ENCODE measurements around the gene SCP2.

SCP2 gene

DNA sequence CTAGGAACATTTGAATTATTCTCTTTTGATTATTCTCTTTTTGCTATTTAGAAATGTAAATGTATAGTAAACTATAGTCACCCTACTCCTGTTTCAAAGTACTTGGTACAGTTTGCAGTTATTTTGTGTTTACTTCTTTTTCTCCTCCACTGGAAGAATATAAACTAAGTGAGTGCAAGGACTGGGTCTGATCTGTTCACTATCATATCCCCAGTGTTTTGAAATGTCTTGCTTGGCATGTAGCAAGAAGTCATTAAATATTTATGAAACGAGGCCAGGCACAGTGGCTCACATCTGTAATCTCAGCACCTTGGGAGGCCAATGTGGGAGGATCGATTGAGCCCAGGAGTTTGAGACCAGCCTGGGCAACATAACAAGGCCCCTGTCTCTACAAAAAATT, 99.2 kb downstream of the SCP2 start:
- DNase-seq (ENCODE audit: extremely low read depth in 1 of 2, low read depth in 1 of 2), result no peak

DNA sequence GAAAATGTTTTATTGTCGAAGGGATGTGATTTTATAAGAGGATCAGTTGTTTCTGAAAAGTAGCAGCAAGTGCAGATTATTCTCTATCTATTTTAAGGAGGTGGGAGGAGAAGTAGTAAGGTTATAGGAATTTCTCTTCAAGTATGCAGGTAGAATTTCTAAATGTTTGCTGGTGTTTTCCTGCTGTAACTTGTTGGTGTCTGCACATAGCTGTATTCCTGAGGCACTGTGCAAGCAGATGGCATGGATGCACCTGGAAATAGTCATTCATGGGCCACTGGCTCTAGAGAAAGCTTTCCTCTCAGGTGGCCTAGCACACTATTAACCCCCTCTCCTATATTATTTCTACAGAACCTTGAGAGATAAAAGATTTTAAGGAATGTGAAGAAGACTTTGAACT, 104.7 kb downstream of the SCP2 start:
- DNase-seq (ENCODE audit: extremely low read depth in 1 of 2, low read depth in 1 of 2), result no peak

DNA sequence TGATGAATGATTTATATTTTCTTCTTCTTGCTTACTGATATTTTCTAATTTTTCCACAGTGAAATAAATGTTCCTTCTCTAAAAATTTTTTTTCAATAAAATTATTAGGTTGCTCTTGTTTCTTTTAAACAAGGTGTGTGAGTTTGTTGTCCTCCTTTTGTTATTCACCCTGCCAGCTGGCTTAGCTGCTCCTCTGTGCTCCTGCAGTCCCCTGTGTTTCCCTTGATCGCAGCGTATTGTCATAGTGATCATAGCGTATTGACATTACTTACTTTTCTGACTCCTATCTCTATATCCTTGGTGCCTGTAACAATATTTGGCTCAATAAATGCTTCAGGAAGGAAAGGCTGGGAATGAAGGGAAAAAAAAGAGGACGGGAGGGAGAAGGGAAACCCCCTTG, 110.1 kb downstream of the SCP2 start:
- no peak for DNase-seq (ENCODE audit: extremely low read depth in 1 of 2, low read depth in 1 of 2)

DNA sequence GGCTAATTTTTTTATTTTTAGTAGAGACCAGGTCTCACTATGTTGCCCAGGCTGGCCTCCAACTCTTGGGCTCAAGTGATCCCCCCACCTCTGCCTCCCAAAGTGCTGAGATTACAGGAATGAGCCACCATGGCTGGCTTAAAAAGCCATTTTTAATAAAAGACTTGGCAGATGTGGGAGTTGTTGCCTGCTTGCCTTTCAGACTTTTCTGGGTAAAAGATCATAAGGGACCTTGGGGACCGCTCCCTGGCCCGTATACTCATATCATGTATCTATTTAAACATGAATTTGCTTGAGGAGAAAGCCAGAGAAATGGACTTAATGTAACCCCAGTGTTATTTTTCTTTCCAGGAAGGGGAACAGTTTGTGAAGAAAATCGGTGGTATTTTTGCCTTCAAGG, 111.5 kb downstream of the SCP2 start:
- no peak for DNase-seq (ENCODE audit: extremely low read depth in 1 of 2, low read depth in 1 of 2)

DNA sequence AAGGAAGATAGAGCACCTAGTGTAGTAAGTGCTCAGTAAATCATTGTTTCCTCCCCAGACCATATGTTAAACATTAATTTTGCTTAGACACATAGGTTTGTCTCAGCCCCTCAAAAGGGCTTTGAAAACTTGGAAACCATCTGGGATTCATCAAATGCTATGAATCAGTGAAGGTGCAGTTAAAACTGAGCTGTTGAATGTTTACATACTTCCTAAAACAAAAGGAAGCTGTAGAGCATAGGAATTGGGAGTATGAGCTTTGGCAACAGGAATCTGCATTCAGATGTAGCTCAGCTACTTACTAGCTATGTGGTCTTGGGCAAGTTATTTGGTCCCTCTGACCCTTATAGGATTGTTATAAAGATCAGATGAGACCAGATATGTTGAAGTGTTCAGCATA, 116.2 kb downstream of the SCP2 start:
- DNase-seq (ENCODE audit: extremely low read depth in 1 of 2, low read depth in 1 of 2), result no peak

DNA sequence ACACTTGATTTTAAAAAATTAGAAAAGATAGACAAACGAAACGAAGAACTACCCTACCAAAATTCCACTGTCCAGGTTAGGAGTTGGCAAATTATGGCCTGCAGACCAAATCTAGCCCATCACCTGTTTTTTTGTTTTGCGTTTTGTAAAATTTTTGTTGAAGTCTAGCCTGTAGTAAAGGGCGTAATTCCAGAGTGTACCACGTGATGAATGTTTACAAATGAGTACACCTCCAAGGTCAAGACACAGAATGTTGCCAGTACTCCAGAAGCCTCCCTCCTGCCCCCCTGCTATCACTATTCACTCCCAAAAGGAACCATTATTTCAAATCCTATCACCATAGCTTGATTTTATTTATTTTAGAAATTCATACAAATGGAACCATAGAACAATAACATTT, 117.8 kb downstream of the SCP2 start:
- no peak for DNase-seq (ENCODE audit: extremely low read depth in 1 of 2, low read depth in 1 of 2)

DNA sequence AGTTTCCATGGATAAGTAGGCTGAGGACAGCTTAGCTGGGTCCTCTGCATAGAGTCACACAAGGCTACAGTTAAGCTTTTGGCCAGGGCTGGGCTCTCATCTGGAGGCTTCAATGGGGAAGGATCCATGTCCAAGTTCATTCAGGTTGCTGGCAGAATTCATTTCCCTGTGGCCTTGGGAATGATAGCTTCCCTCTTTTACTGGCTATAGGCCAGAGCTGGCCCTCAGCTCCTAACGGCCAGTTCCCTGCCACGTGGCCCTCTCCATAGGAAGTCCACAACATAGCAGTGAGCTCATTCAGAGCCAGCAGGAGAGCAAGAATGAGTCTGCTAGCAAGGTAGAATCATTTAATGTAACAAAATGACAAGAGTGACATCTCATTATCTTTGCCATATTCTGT, 119.9 kb downstream of the SCP2 start:
- DNase-seq (ENCODE audit: extremely low read depth in 1 of 2, low read depth in 1 of 2), result no peak

DNA sequence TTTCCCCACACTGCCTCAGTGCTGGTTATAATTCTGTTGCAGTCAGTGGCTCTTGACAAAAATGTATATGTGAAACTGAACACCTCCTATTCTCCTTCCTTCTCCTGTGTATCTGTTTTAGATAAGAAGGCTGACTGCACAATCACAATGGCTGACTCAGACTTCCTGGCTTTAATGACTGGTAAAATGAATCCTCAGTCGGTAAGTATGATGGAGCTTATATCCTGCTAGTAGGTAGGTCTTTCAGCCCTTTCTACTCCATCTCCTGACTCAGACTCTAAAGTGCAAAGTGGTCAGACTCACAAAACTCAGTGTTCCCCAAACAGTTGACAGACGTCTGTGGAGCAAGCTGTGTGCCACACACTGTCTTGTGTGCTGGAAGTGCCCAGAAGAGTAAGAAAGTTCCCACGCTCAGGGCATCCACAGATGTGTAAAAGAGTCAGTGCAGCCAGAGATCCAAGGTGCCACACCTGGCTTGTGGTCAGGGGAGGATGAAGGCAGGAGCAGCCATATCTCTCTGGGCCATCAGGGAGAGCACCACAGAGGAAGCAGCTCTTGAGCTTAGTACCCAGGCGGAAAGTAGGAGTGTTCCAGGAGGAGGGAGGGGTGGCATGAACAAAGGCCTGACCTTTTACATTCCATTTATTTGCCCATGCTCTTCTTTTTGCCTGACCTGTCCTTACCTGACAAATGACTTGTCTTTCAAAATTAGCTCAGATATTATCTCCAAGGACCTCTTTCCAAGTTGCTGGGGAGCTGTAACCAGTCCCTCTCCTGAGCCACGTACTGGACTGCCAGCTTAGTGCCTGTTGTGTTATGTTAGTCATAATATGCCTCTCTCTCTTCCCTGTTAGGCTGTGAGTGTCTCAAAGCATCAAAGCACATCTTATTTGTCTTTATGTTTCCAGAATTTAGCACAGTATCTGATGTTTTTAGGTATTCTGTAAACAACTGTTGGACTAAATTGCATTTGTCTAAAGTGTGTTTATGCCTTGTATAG, 121.0 kb downstream of the SCP2 start:
- no peak for DNase-seq (ENCODE audit: extremely low read depth in 1 of 2, low read depth in 1 of 2)

DNA sequence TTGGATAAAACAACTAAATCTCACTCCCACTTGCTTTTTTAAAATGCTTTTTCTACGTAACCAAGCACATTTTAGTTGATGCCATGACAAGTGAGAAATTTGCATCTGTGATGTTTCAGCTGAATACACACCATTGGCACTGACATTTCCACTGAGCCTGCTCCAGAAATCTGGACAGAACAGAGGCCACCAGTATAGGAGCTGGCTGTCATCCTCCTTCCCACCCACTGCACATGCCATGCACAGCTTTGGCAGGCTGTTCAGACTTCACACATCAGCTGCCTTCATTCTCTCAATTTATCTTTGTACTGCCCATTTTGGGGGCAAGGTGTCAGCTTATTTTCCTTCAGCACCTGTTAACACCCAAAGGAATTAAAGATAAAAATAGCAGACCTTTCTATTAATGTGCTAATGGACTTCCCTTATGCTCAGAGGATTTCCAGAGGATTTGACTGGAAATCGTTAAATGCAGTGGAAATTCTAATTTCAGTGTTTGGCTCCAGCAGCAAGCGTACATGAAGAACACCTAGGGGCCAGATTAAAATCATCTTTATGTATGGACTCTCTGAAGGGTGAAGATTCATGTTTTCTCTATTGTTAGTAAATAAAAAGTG, 122.0 kb downstream of the SCP2 start:
- DNase-seq (ENCODE audit: extremely low read depth in 1 of 2, low read depth in 1 of 2), result no peak

DNA sequence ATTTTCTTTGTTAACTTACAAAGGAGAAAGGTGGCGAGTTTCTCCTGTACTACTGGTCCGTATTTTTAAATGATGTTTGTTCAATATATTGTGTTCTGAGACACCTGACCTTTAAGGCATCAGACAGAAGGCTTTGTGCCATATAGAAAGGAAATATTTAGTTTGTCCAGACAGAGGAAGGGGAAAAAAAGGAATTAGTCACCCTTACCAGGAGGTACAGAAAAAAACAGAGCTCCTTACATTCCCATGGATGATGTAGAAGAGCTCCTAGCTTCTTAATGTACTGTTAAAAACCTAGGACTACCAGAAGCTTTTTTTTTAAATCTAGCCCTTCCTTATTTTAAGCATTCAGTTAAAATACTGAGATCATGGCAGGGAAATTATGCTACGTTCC, 122.5 kb downstream of the SCP2 start:
- DNase-seq (ENCODE audit: extremely low read depth in 1 of 2, low read depth in 1 of 2), result no peak

DNA sequence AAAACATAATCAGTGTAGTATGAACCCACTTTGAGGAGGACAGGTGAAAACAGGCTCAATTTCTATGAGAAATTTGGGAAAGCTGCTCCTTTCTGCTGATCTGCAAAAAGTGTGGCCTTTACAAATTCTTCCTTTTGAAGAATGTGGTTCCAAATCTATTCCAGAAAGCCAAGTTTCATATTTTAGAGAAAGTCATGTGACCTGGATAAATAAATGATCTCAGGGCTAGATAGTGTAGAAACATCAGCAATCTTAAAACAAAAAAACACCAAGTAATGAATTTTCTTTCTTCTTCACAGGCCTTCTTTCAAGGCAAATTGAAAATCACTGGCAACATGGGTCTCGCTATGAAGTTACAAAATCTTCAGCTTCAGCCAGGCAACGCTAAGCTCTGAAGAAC, 123.2 kb downstream of the SCP2 start:
- DNase-seq (ENCODE audit: extremely low read depth in 1 of 2, low read depth in 1 of 2), result no peak

DNA sequence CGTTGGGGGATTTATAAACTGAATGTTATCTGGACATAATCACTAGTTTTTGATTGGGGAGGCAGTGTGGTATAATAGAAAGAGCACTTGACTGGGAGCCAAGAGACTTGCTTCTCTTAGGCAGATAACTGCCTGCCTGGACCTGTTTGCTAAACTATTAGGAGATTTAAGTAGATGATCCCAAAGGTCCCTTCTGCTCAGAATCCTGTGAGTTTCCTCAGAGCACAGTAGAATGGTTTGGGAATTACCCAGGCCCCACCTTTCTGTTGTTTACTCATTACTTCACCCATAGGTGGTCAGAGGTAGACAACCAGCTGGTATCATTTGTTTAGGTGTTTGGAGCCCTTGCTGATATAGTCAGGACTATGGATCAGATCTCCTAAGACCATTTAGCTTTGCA, 124.6 kb downstream of the SCP2 start:
- DNase-seq (ENCODE audit: extremely low read depth in 1 of 2, low read depth in 1 of 2), result no peak

DNA sequence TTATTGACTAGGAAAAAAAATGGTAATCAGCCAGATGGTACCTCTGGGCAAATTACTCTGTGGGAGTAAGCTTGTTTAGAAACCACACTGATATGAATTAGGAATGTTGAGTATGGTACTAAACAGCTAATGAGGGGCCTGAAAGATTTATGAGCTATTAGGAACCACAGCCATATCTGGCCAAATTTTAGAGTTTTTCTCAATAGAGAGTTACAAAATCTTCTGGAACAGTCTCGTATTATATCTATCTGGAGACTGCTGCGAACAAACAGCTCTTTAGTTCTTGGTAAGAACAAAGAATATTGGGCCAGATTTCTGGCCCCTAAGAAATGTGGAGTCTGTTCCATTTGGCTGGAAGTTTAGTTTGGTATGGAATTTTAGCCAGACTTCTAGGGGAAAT, 130.1 kb downstream of the SCP2 start:
- no peak for DNase-seq (ENCODE audit: extremely low read depth in 1 of 2, low read depth in 1 of 2)

DNA sequence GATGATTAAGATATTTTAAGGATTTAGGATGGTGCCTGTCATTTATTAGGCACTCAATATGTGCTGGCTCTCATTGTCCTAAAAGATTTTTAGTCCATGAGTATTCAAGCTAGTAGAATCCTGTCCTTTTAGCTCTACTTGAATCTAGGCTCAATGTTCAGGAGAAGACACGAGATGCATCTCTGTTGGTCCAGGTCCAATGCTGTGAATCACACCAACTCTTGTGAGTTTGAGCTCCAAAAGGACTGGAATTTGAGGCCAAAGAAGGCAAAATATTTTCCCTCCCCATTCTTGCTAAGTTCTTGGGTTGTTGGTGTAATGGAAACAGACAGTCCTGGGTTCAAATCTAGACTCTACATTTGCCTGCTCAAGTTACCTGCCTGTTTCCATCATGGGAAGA, 133.5 kb downstream of the SCP2 start:
- no peak for DNase-seq (ENCODE audit: extremely low read depth in 1 of 2, low read depth in 1 of 2)

DNA sequence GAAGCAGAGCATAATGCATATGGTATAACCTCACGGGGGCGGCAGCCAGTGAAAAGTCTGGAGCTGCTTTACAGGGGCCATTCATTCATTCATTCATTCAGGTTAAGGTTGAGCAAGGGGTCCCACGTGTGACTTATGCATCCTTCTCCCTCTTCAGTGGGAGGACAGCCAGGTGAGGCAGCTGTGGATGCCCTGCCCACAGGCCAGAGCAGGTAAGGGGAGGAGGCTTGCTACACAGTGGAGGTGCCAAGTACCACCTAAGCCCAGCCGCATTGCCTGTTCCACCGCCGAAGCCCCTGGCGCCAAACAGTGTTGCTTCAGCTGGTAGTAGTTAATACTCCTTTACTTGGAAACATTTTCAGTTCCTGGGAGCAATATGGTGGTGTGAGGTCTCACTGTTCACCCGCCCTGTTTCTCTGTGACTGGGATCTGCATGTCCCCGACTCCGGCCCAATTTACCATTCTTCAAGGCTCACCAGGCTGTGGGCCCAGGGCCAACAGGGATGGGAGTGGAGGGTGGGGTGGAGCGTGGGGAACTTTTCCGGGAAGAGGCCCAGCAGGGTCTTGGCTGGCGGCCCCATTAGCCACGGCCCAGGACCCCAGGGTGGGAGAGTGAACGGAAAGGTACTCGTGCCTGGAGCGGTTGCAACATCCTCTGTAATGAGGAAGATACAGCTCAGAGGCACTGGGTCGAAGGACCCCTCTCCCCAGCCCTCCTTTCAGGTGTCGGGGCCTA, 134.2 kb downstream of the SCP2 start:
- no peak for DNase-seq (ENCODE audit: extremely low read depth in 1 of 2, low read depth in 1 of 2)

DNA sequence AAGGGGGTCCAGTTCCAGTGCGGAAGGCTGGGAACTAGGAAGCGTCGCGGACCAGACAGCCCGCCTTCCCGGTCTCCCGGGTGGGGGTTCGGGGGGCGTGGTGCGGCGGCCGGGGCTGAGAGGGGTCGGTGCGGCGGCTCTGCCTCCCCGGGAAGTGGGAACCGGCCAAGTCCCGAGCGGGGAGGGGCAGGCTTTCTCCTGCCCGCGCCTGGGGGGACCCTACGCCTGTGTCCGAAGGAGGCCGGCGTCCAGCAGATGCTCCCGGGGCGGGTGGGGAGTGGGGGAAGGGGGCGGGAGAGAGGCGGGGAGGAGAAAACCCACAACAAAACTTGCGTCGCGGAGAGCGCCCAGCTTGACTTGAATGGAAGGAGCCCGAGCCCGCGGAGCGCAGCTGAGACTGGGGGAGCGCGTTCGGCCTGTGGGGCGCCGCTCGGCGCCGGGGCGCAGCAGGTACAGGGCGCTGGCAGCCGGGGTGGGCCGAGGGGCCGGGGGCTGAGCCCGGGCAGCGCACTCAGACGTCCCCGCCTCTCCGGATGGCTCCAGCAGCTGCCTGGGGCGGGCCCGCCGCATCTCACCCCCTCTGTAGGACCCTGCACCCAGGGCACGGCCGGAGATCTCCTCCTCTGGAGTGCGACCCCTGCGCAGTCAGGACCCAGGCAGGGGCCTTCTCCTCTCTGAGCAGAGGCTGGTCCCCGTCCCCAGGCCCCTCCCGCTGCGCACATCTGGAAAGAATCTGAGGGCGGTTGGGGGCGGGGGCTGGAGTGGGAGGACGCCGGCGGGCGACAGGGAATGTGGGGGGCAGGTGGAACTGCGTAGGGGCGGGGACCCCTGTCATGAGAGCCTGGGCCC, 135.0 kb downstream of the SCP2 start, which contains the start of gene PODN:
Gene PODN (plus strand): TSS at position 355 of the 849 bp plus-strand sequence. CDS start 7,643 bp downstream, outside the sequence.
- no peak for DNase-seq (ENCODE audit: extremely low read depth in 1 of 2, low read depth in 1 of 2)

DNA sequence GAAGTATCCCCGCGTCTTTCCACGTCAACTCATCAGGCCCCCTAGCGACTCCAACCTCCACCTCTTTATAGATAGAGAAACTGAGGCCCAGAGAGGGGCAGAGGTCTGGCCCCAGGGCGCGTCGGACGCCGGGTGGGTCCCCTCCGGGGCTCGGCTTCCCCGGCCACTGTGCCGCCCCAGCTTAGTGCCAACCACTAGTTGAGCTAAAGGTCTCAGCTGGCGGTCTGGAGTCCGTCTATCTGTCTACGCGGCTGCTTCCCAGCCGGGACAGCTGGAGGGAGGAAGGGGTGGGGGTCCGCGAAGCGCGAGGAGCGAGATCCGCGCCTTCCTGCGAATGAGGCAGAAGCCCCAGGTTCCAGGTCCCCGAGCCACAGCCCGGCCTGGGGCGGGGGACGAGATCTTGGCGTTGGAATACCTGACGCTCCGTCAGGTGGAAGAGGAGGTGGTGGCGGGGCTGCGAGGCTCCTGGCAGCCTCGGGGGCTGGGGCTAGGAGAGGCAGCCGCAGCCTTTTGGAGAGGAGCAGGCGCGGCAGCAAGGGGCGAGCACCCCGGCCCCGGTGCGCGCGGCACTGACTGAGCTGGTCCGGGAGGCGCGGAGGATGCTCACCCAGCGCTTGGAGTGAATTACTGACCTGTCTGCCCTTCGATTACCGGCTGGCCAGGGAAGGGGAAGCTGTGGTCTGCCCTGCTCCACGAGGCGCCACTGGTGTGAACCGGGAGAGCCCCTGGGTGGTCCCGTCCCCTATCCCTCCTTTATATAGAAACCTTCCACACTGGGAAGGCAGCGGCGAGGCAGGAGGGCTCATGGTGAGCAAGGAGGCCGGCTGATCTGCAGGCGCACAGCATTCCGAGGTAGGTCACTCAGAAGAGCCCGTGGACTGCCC, 135.9 kb downstream of the SCP2 start:
- no peak for DNase-seq (ENCODE audit: extremely low read depth in 1 of 2, low read depth in 1 of 2)

DNA sequence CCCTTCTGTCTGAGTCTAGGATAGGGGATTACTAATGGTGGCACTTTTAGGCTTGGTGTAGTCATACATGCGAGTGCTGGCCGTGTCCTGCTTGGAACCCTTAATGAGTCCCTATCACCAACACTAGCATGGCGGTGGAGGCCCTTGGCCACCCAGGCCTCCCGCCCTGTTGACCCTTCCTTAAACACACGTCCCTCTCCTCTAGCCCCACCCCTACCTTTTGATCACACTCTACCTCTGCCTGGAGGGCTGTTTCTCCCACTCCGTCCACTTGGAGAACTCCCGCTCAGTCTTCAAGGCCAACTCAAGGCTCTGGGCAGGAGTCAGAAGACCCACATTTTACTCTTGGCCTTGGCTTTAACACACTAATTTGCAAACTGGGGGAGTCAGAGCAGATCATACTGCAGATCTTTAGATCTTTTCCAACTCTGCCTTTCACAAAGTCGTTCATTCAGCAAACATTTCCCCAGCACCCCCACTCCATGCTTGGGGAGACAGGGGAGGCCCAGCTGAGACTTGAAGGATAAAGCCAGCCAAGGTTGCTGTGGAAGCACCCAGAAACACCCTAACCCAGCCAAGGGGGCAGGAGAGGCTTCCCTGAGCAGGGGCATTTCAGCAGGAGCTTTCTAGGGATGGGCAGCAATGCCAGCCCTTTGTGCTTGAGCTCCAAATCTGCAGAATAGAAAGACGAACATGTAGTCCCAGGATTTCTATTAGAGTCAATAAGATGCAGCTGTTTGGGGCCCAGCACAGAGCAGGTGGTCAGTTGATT, 136.9 kb downstream of the SCP2 start:
- DNase-seq (ENCODE audit: extremely low read depth in 1 of 2, low read depth in 1 of 2), result no peak

DNA sequence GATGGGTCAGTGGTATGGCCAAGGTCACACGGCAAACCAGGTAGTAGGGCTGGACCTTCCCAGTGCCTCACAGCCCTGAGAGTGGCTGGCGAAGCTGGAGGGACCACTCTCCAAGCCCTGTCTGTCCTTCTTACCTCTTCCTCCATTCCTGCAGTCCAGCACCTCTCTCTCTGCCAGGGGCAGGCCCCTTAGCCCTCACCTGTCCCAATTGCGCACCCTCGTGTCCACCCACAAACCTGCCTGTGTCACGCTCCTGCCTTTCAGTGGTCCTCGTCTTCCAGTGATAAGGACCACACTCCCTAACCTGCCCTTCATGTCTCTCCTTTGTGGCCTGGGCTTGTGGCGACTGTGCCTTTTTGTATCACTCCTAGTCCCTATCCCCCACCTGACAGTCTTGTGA, 138.3 kb downstream of the SCP2 start:
- no peak for DNase-seq (ENCODE audit: extremely low read depth in 1 of 2, low read depth in 1 of 2)

Measured in stimulated activated CD8-positive, alpha-beta memory T cell treated with anti-CD3 and anti-CD28 coated beads, Interleukin-7, amount 100 ng/mL, for 48 hours (primary cell).